Testis (tissue), 2 donors: ENCODE data around the gene KLHL6.

Experiments used
- CTCF ChIP-seq, 3 experiments: fragments of 450-650 bp in 2 of 3; fragments of 200-600 bp in 1 of 3; sonication (generic) in 1 of 3; IDR thresholded peaks; one replicate each; pipeline ENCODE4 v1.5.1; 2016 to 2019; ENCODE audit warnings: antibody characterized with exemption in 3 of 3, mild to moderate bottlenecking in 2 of 3, moderate library complexity in 1 of 3
- POLR2A ChIP-seq: fragments of 450-650 bp; IDR thresholded peaks from one replicate; pipeline ENCODE4 v1.6.1; 2017; ENCODE audit warnings: antibody characterized with exemption, mild to moderate bottlenecking, moderate library complexity

GRCh38 chr3:183590442-183590841, 34.9 kb upstream of the KLHL6 start:
- TF ChIP-seq POLR2A (no peak), CTCF (IDR thresholded peaks at IDR 0.05) (no peak)
